Activated CD4-positive, alpha-beta memory T cell treated with anti-CD3 and anti-CD28 coated beads for 36 hours (primary cell): ENCODE measurements around the gene VSNL1. TPM values are rescaled to one million over a fixed set of nuclear protein-coding genes. Genes with fewer than 3 reads are reported as not detected.
A peak's percentile ranks its signal among the peaks of the same experiment; 100 is the strongest.

Experiments
- CTCF ChIA-PET: fragments of 350-600 bp; sonication (Branson Sonifier 250); formaldehyde crosslinking; loops from one replicate; lab custom pipeline; 2021; ENCODE audit warnings: antibody characterized with exemption, inconsistent platforms; lab: Charles Lee
- POLR2A ChIA-PET: fragments of 350-600 bp; sonication (Branson Sonifier 250); formaldehyde crosslinking; loops from one replicate; lab custom pipeline; 2021; ENCODE audit warnings: antibody characterized with exemption; lab: Charles Lee
- DNase-seq: peaks from one replicate; pipeline ENCODE4 v3.0.0-alpha.2; 2020
- H3K27ac Mint-ChIP-seq: one replicate; pipeline ENCODE4 v1.8.0; 2021; ENCODE audit warnings: mixed read lengths
- H3K27me3 Mint-ChIP-seq: one replicate; pipeline ENCODE4 v1.8.0; 2021; ENCODE audit warnings: mixed read lengths
- H3K36me3 Mint-ChIP-seq: one replicate; pipeline ENCODE4 v1.8.0; 2021; ENCODE audit warnings: mixed read lengths
- H3K4me1 Mint-ChIP-seq: one replicate; pipeline ENCODE4 v1.8.0; 2021; ENCODE audit warnings: low read depth, mixed read lengths
- H3K4me3 Mint-ChIP-seq: one replicate; pipeline ENCODE4 v1.8.0; 2021; ENCODE audit warnings: mild to moderate bottlenecking, mixed read lengths
- H3K9me3 Mint-ChIP-seq: one replicate; pipeline ENCODE4 v1.8.0; 2021; ENCODE audit warnings: mixed read lengths
- intact Hi-C: fragments of 100-400 bp; cut with micrococcal nuclease; formaldehyde crosslinking; loops from one replicate; pipeline ENCODE4 v1.15.1; 2023
- total RNA-seq, 2 experiments: library from RNA; stranded (reverse); gene quantifications; one replicate each; pipeline ENCODE4 v1.2.3, GENCODE V29; 2021

VSNL1 gene
- total RNA-seq, 2 experiments from 2014 or later, result not detected

DNA sequence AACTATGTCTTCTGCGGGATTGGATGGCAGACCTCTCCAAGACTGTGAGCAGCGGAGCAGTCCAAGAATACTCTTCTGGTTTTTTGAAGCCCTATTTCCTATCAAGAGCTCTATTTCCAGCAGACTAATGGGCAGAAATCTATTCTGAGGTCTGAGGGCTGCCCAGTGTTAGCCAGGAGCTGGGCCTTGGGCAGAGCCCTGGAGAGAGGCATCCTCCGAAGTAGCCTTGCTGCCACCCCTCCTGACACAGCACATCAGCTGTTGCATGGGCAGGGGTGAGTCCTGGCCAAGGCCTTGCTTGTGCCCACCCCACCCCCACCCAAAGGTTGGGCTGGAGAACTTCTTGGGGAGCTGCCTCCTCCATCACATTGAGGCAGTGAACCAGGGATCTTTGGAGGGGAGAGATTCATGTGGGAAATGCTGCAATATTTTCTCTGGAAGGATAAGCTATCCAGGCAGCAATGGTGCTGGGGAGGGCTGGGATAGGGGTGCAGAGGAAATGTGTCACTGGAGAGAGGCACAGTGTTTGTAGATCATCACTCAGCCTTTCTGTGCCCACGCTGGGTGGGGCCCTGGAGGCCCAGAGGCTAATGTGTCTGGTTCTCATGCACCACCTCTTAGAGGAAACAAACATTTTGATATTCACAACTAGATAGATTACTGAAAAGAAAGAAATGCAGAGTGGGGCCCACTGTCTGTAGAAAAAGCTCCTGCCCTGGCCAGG, 104.7 kb downstream of the VSNL1 start:
- H3K36me3 Mint-ChIP-seq, result no peaks in the 10 kb centered on the region
- peak; percentile 12 for DNase-seq
- no peak overlapping the region for H3K27ac Mint-ChIP-seq
- no peaks in the 10 kb centered on the region for H3K27me3 Mint-ChIP-seq
- CTCF ChIA-PET, result interaction anchor here (0.7 to 4.9 kb wide), 14 partner anchors 10 to 105 kb away, joined by 3 to 131 read pairs (median 4); no protein-coding TSS in a partner anchor
- intact Hi-C loops, result loop anchor here (5.0 kb wide), 2 partner anchors 532 to 732 kb away; no protein-coding TSS in a partner anchor
- peaks cover 5% of the 10 kb centered on the region for H3K4me1 Mint-ChIP-seq
- no peaks in the 10 kb centered on the region for H3K9me3 Mint-ChIP-seq
- no peak overlapping the region for H3K4me3 Mint-ChIP-seq
- POLR2A ChIA-PET, result interaction anchor here (1.4 kb wide), 1 partner anchor 28 kb away, joined by 3 read pairs; no protein-coding TSS in a partner anchor

DNA sequence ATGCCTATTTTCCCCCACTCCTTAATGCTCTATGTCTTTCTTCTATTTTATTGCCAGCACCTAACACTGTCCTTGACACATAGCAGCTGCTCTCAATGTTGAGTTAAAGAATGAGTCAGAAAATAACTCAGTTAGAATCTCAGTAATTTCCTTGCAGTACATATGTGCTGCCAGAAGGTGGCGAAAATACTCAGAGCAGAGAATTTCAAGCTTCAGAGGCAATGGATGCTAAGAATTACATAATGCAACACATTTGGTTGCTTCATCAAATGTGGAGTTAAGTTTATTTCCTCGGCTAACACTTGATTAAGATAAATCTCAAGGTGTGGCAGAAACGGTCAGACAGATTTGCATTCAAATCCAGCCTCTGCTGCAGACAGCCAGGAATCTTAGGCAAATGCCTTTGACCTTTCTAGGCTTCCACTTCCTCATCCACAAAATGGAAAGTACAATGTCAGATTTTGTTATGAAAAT, 105.6 kb downstream of the VSNL1 start:
- Mint-ChIP-seq H3K27me3 (no peaks in the 10 kb centered on the region), H3K4me3 (no peak overlapping the region), H3K9me3 (no peaks in the 10 kb centered on the region), H3K36me3 (no peaks in the 10 kb centered on the region), H3K27ac (no peak overlapping the region), H3K4me1 (peaks cover 5% of the 10 kb centered on the region)
- peak; percentile 53 for DNase-seq
- ChIA-PET CTCF (interaction anchor here (0.7 to 4.9 kb wide), 15 partner anchors 10 to 104 kb away, joined by 3 to 131 read pairs (median 5); no protein-coding TSS in a partner anchor), POLR2A (interaction anchor here (0.9 to 1.4 kb wide), 2 partner anchors 25 to 27 kb away, joined by 3 to 4 read pairs; no protein-coding TSS in a partner anchor)
- intact Hi-C loops, result loop anchor here (1.0 to 5.0 kb wide), 4 partner anchors 12 to 731 kb away; no protein-coding TSS in a partner anchor

DNA sequence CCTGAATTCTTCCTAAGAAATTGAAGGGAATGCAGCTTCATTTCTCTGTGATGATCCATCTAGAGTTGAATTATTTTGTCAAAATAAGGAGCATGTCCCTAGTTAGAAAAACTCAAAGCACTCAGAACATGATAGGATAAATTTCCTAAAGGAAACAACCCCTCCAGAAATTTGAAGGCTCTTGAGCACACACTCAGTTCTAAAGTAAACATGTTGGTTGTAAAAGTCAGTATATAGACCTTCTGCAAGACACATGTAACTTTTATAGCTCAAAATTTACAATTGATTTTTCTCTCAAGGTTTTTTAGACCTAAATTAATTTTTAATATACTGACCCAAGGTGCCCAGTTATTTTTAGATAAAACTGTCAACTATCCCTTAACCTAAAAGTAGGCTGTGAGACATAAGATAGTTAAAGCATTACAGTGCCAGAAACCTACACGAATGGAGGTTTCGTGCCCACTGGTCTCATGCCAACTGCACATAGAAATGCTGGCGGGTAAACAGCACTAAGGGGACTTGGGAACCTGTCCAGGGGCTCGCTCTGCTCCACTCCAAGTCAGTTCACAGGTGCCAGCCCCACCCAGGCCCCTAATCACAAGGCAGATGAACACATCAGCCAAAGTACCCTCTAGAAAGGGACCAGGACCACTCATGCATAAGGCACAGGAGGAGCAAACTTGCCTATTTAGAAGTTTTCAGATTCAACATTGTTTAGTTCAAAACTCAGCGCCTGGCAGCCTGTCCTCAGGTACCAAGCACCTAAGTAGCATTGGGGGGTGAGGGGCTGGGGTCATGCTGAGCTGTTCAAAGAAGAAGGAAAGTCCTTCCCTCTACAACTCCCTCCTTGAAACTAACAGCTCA, 106.6 kb downstream of the VSNL1 start:
- no peak overlapping the region for H3K4me3 Mint-ChIP-seq
- peaks cover 5% of the 10 kb centered on the region for H3K4me1 Mint-ChIP-seq
- no peak overlapping the region for H3K27ac Mint-ChIP-seq
- no peaks in the 10 kb centered on the region for H3K36me3 Mint-ChIP-seq
- H3K27me3 Mint-ChIP-seq, result no peaks in the 10 kb centered on the region
- DNase-seq, result no peak
- ChIA-PET CTCF (interaction anchor here (0.6 to 4.9 kb wide), 11 partner anchors 9 to 498 kb away, joined by 3 to 131 read pairs (median 6); no protein-coding TSS in a partner anchor), POLR2A (no interaction called here)
- H3K9me3 Mint-ChIP-seq, result no peaks in the 10 kb centered on the region
- intact Hi-C loops, result loop anchor here (1.0 to 5.0 kb wide), 4 partner anchors 11 to 730 kb away; no protein-coding TSS in a partner anchor

DNA sequence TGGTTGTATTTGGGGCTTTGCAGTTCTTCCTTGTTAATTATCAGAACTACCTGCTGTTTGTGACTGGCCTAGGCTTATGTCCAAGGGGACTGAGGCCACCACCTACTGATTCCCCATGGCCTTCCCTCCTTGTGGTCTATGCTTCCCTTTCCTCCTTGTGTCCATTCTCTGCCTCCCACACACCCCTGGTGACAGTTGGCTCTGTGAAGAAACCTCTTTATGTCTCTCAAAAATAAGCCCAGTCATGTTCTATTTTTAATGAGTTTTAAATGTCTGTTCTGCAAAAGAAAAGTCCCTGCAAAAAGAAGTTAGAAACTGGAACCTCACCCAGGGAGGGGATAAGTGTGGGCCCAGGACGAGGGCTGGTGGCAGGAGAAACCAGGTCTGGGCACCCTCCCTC, 108.1 kb downstream of the VSNL1 start:
- H3K36me3 Mint-ChIP-seq, result no peaks in the 10 kb centered on the region
- H3K4me3 Mint-ChIP-seq, result no peak overlapping the region
- ChIA-PET POLR2A (no interaction called here), CTCF (no interaction called here)
- no peak overlapping the region for H3K27ac Mint-ChIP-seq
- peaks cover 1% of the 10 kb centered on the region for H3K4me1 Mint-ChIP-seq
- H3K9me3 Mint-ChIP-seq, result no peaks in the 10 kb centered on the region
- no peak for DNase-seq
- H3K27me3 Mint-ChIP-seq, result no peaks in the 10 kb centered on the region
- intact Hi-C loops, result loop anchor here (5.0 kb wide), 2 partner anchors 529 to 729 kb away; no protein-coding TSS in a partner anchor

DNA sequence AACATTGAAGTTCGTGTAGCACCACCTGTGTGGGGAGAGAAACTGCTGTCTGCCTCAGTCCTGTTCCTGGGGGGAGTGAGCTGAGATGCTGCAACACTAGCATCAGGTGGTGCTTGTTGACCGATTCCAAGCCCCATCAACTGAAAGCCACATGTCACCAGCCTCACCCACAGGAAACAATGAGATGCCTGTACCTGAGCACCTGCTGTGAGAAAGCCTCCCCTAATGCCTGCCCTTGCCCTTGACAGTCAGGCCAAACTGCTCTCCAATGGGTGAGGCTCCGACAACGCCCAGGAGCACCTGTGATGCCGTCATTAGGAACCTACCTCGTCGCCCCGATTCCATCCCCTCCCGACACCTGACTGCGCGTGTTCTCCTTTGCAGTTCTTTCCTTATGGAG, 108.5 kb downstream of the VSNL1 start:
- CTCF ChIA-PET, result no interaction called here
- H3K4me1 Mint-ChIP-seq, result peaks cover 1% of the 10 kb centered on the region
- no peaks in the 10 kb centered on the region for H3K36me3 Mint-ChIP-seq
- intact Hi-C loops, result loop anchor here (5.0 kb wide), 2 partner anchors 528 to 728 kb away; no protein-coding TSS in a partner anchor
- POLR2A ChIA-PET, result no interaction called here
- H3K4me3 Mint-ChIP-seq, result no peak overlapping the region
- H3K27ac Mint-ChIP-seq, result no peak overlapping the region
- H3K27me3 Mint-ChIP-seq, result no peaks in the 10 kb centered on the region
- DNase-seq, result no peak
- H3K9me3 Mint-ChIP-seq, result no peaks in the 10 kb centered on the region

DNA sequence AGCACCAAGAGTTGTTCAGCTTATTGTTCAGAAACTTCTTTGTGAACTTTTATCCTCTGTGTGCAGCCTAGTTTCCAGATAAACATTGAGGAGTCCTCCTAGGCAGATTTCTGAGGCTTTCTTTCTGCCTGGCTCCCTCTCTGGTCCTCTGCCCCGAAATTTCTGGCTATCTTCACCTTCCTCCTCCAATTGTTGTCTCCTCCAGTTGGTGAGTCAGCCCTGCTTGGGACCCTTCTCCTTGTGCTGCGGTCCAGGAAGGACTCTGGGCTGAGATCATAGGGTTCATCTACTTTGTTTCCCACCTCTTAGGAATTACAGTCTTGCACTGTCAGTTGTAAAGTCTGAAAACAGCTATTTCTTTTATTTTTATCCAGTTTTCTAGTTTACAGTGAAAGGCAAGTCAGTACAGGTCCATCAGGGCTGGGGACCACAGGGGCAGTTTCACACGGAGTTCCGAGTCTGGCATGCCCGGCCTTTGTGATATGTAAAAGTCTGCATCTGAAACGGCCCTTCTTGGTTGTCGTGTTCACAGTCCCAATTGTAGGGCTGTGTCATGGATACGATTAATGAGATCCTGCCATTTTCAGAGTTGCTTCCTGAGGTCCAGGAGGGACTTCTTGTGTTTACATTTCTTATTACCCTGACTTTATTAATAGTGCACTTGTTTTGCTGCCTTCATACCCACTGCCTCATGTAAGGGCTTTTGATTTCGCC, 112.3 kb downstream of the VSNL1 start:
- POLR2A ChIA-PET, result no interaction called here
- CTCF ChIA-PET, result interaction anchor here (12.1 kb wide), 1 partner anchor 18 kb away, joined by 85 read pairs; no protein-coding TSS in a partner anchor
- Mint-ChIP-seq H3K27ac (no peak overlapping the region), H3K9me3 (no peaks in the 10 kb centered on the region), H3K4me3 (no peak overlapping the region), H3K36me3 (no peaks in the 10 kb centered on the region), H3K27me3 (no peaks in the 10 kb centered on the region), H3K4me1 (no peaks in the 10 kb centered on the region)
- intact Hi-C loops, result no loop called here
- no peak for DNase-seq

DNA sequence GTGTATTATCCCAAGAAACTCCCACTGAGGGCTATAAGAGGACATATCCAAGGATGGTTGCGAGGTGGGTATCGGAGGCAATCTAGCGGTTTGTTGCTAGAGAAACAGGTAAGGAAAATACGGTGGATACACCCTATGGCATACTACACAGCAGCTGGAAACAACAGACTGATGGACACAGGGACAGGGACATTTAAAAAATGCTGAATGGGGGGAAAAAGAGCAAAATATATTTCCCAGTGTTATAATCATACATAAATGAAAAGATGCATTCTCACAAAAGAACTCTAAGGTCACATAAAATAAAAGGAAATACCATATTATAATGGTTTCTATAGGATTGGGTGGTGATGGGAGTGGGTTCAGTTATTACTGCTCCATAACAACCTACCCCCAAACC, 117.3 kb downstream of the VSNL1 start:
- intact Hi-C loops, result loop anchor here (1.0 to 5.0 kb wide), 3 partner anchors 11 to 95 kb away; partner anchors contain the start of genes GEN1 and SMC6
- no peak for DNase-seq
- Mint-ChIP-seq H3K9me3 (no peaks in the 10 kb centered on the region), H3K27me3 (no peaks in the 10 kb centered on the region), H3K27ac (no peak overlapping the region), H3K4me3 (no peak overlapping the region), H3K4me1 (peaks cover 13% of the 10 kb centered on the region), H3K36me3 (peaks cover 6% of the 10 kb centered on the region)
- POLR2A ChIA-PET, result no interaction called here
- CTCF ChIA-PET, result interaction anchor here (1.5 to 12.1 kb wide), 3 partner anchors 12 to 17 kb away, joined by 4 to 85 read pairs (median 21); no protein-coding TSS in a partner anchor

DNA sequence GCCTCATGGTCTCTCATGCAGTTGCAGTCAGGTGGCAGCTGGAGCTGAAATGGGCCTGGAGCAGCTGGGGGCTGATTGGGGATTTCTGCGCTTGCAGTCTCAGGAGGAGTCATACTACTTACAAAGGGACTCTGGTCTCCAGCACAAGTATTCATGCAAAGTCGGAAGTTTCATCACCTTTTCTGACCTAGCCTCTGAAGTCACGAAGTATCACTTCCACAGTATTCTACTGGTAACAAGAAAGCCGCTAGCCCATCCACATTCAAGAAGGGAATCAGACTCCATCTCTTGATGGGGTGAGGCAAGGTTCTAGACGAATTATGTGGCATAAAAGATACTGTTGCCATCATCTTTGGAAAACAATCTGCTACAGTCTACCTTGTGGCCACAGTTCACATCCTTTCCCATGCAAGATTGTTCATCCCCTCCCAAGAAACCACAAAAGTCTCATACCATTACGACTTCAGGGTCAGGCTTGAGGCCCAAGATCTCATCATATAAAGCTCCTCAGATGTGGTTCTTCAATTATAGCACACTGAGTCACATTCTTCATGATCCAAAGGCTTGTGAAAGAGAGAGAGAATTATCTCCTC, 117.9 kb downstream of the VSNL1 start:
- peaks cover 9% of the 10 kb centered on the region for H3K36me3 Mint-ChIP-seq
- H3K27ac Mint-ChIP-seq, result peak overlapping the region; percentile 40
- no peak overlapping the region for H3K4me3 Mint-ChIP-seq
- CTCF ChIA-PET, result interaction anchor here (1.1 to 12.1 kb wide), 3 partner anchors 12 to 16 kb away, joined by 4 to 85 read pairs (median 5); no protein-coding TSS in a partner anchor
- intact Hi-C loops, result loop anchor here (1.0 to 5.0 kb wide), 3 partner anchors 12 to 94 kb away; partner anchors contain the start of genes GEN1 and SMC6
- POLR2A ChIA-PET, result interaction anchor here (0.6 kb wide), 1 partner anchor 96 kb away, joined by 3 read pairs; the partner anchor contains the start of gene GEN1
- peak; percentile 42 for DNase-seq
- H3K9me3 Mint-ChIP-seq, result no peaks in the 10 kb centered on the region
- peaks cover 13% of the 10 kb centered on the region for H3K4me1 Mint-ChIP-seq
- no peaks in the 10 kb centered on the region for H3K27me3 Mint-ChIP-seq

DNA sequence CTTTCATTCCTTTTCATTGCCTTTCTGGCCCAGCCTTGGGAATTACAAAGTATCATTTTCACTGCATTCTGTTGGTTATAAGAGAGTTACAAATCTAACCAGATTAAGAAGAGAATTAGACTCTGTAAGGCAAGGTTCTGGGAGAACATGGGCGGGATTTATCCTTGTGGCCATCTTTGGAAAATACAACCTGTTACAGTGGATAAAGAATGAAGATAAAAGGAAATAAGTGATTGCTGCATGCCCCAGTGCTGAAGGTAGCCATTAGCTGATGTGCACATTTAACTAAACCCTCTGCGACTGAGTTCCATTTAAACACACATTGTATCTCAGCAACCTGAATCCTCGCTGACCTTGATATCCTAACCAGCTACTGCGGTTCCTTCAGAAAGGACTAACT, 119.7 kb downstream of the VSNL1 start:
- POLR2A ChIA-PET, result no interaction called here
- peaks cover 13% of the 10 kb centered on the region for H3K4me1 Mint-ChIP-seq
- H3K4me3 Mint-ChIP-seq, result no peak overlapping the region
- H3K27ac Mint-ChIP-seq, result no peak overlapping the region
- H3K9me3 Mint-ChIP-seq, result no peaks in the 10 kb centered on the region
- CTCF ChIA-PET, result interaction anchor here (1.2 to 12.1 kb wide), 3 partner anchors 10 to 153 kb away, joined by 3 to 85 read pairs (median 6); no protein-coding TSS in a partner anchor
- intact Hi-C loops, result no loop called here
- no peak for DNase-seq
- H3K27me3 Mint-ChIP-seq, result no peaks in the 10 kb centered on the region
- H3K36me3 Mint-ChIP-seq, result peaks cover 14% of the 10 kb centered on the region

DNA sequence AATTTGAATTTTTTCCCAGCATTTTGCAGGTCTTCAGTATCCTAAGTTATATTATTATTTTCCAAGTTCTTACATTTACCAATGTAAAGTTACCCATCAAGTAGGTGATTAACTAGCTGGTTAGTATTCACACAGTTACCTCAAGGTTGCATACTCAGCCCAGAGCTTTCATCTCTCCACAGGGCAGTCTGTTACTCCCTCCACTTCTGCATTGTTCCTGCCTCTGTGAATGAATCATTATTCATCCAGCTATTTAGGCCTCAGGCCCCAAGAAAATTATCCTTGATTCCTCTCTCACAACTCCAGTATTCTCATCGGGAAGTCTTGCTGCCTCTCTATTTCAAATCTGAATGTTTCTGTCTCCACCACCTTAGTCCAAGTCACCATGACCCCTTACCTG, 121.0 kb downstream of the VSNL1 start:
- Mint-ChIP-seq H3K9me3 (no peaks in the 10 kb centered on the region), H3K36me3 (peaks cover 22% of the 10 kb centered on the region), H3K27ac (no peak overlapping the region), H3K4me1 (peaks cover 13% of the 10 kb centered on the region), H3K27me3 (no peaks in the 10 kb centered on the region), H3K4me3 (no peak overlapping the region)
- ChIA-PET POLR2A (no interaction called here), CTCF (interaction anchor here (1.7 to 12.1 kb wide), 2 partner anchors 9 to 15 kb away, joined by 6 to 85 read pairs; no protein-coding TSS in a partner anchor)
- no peak for DNase-seq
- intact Hi-C loops, result no loop called here
